ENCODE data around the gene SEC16B.

The SEC16B gene

GRCh38 chr1:177923441-177923840 is 46.4 kb downstream of the SEC16B start:
- DNase-seq: no peak
- in situ Hi-C loops (cut with HindIII; ENCODE audit: low pct_ligation_motif_present, low pct_unique_long_range_greater_than_20kb, low sequenced_read_pairs): no loop called here

DNA sequence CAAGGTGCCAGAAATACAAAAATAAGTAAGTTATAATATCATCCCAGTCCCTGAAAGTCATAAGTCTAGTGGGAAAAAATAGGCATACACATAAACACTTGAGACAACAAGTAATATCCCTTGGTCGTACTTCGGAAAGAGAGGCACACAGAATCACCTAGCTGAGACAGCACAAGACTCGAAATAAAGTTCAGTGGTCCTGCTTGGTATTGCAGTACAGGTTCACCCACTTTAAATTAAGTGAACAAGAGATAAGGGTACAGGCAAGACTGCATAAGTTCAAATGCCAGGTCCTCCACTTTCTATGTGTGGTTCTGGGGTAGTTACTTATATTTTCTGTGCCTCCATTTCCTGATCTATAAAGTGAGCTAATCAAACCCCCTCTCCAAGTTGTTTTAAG is 47.6 kb downstream of the SEC16B start:
- in situ Hi-C loops (cut with HindIII; ENCODE audit: low pct_ligation_motif_present, low pct_unique_long_range_greater_than_20kb, low sequenced_read_pairs): no loop called here
- DNase-seq: no peak

DNA sequence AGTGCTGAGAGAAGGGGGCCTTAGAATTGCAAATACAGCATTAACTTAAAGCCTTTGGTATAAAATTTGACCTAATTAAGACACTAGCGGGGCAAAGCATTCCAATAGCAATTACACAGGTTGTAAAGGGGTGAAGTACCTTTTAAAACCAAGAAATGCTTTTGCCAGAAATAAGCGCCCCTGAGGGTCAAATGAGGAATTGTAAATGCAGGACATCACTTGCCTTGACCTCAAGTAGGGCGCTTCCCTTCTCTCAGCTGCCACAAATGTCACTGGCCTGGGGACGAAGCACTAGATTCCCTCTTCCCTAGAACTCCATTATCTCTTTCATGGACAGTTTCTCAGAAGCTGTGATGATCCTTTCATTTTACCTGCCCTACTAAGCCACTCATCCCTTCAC is 48.3 kb downstream of the SEC16B start:
- in situ Hi-C loops (cut with HindIII; ENCODE audit: low pct_ligation_motif_present, low pct_unique_long_range_greater_than_20kb, low sequenced_read_pairs): no loop called here
- no peak for DNase-seq

- no peak for DNase-seq
- in situ Hi-C loops (cut with HindIII; ENCODE audit: low pct_ligation_motif_present, low pct_unique_long_range_greater_than_20kb, low sequenced_read_pairs): no loop called here
Measured at GRCh38 chr1:177920091-177920490, 49.8 kb downstream of the SEC16B start.

- in situ Hi-C loops (cut with HindIII; ENCODE audit: low pct_ligation_motif_present, low pct_unique_long_range_greater_than_20kb, low sequenced_read_pairs): no loop called here
- no peak for DNase-seq
Measured at GRCh38 chr1:177915641-177916040, 54.2 kb downstream of the SEC16B start.

- no peak for DNase-seq
- in situ Hi-C loops (cut with HindIII; ENCODE audit: low pct_ligation_motif_present, low pct_unique_long_range_greater_than_20kb, low sequenced_read_pairs): no loop called here
Measured at GRCh38 chr1:177914603-177915002, 55.3 kb downstream of the SEC16B start.

GRCh38 chr1:177913762-177914540 is 55.9 kb downstream of the SEC16B start:
- in situ Hi-C loops (cut with HindIII; ENCODE audit: low pct_ligation_motif_present, low pct_unique_long_range_greater_than_20kb, low sequenced_read_pairs): no loop called here
- DNase-seq: peak; percentile 29

DNA sequence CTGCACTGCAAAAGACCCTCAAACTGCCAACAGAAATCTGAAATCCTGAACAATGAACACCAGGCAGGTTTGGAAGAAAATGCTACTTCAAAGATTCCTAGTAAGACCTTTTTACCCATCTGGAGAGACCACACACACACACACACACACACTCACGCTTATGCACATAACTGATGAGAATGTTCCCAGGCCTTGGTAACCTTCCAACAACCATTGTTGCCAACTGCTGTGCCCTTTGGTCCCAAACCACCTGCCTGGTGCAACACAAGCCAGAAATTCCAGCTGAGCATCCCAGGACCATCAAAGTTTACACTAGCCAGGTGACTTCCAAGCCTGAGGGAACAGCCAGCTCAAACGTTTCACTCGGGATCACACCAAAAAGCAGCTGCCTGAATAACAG is 56.9 kb downstream of the SEC16B start:
- in situ Hi-C loops (cut with HindIII; ENCODE audit: low pct_ligation_motif_present, low pct_unique_long_range_greater_than_20kb, low sequenced_read_pairs): no loop called here
- no peak for DNase-seq

GRCh38 chr1:177909416-177909815 is 60.4 kb downstream of the SEC16B start:
- in situ Hi-C loops (cut with HindIII; ENCODE audit: low pct_ligation_motif_present, low pct_unique_long_range_greater_than_20kb, low sequenced_read_pairs): no loop called here
- DNase-seq: no peak

- no peak for DNase-seq
- in situ Hi-C loops (cut with HindIII; ENCODE audit: low pct_ligation_motif_present, low pct_unique_long_range_greater_than_20kb, low sequenced_read_pairs): no loop called here
Measured at GRCh38 chr1:177907000-177907399, 62.9 kb downstream of the SEC16B start.

DNA sequence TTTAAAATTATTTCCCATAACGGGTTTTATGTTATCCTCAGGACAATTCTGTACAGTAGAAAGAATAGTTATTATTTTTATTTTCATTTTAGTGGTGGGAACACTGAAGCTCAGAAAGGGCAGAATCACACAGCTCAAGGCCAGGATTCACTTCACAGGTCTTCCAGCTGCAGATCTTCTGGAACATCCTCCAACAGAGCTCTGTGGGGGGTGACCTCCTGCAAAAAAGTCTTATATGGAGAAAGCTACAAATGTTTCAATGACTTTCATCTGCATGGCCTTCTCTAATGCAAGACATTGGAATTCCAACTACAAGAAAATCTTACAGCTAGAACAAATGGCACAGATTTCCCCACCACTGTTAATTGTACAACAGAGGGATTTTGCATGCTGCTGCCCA is 64.2 kb downstream of the SEC16B start:
- DNase-seq: no peak
- in situ Hi-C loops (cut with HindIII; ENCODE audit: low pct_ligation_motif_present, low pct_unique_long_range_greater_than_20kb, low sequenced_read_pairs): no loop called here

GRCh38 chr1:177902266-177902665 is 67.6 kb downstream of the SEC16B start:
- DNase-seq: no peak
- in situ Hi-C loops (cut with HindIII; ENCODE audit: low pct_ligation_motif_present, low pct_unique_long_range_greater_than_20kb, low sequenced_read_pairs): no loop called here

GRCh38 chr1:177897998-177898654 is 71.7 kb downstream of the SEC16B start:
- in situ Hi-C loops (cut with HindIII; ENCODE audit: low pct_ligation_motif_present, low pct_unique_long_range_greater_than_20kb, low sequenced_read_pairs): no loop called here
- DNase-seq: no peak

- in situ Hi-C loops (cut with HindIII; ENCODE audit: low pct_ligation_motif_present, low pct_unique_long_range_greater_than_20kb, low sequenced_read_pairs): no loop called here
- DNase-seq: no peak
Measured at GRCh38 chr1:177897281-177897997, 72.4 kb downstream of the SEC16B start.
